OCI-LY3 (cell line): Measurements from ENCODE around the gene CACNA1G.

ENCODE experiments used
- H2AFZ ChIP-seq: fragments of 200-600, 300-600 bp; shearing (Covaris generic); 2 replicates; pipeline ENCODE4 v1.6.0; 2014; ENCODE audit warnings: antibody characterized with exemption, low read depth, low read length
- H3K27ac ChIP-seq: fragments of 200-600, 300-600 bp; sonication (generic); 2 replicates; pipeline ENCODE4 v1.5.1; 2014; ENCODE audit warnings: mild to moderate bottlenecking, low read length, moderate library complexity, mixed read lengths
- H3K27me3 ChIP-seq: fragments of 200-600, 300-600 bp; sonication (generic); 2 replicates; pipeline ENCODE4 v1.6.1; 2014; ENCODE audit warnings: low read depth, low read length, mixed read lengths
- H3K36me3 ChIP-seq: fragments of 200-600, 300-600 bp; sonication (generic); replicated peaks from 2 replicates; pipeline ENCODE3; 2014; ENCODE audit warnings: low read depth, low read length, mixed read lengths
- H3K4me1 ChIP-seq: fragments of 300-600, 200-600 bp; sonication (generic); 2 replicates; pipeline ENCODE4 v1.6.1; 2014; ENCODE audit warnings: low read length, mixed read lengths
- H3K4me2 ChIP-seq: fragments of 200-600, 300-600 bp; sonication (generic); 2 replicates; pipeline ENCODE4 v1.6.1; 2014; ENCODE audit warnings: low read length, mixed read lengths
- H3K4me3 ChIP-seq: fragments of 300-600, 200-600 bp; sonication (generic); 2 replicates; pipeline ENCODE4 v1.5.1; 2014; ENCODE audit warnings: antibody characterized with exemption, mild to moderate bottlenecking, low read length, moderate library complexity
- H3K79me2 ChIP-seq: fragments of 300-600, 200-600 bp; shearing (Covaris generic); 2 replicates; pipeline ENCODE4 v1.6.1; 2014; ENCODE audit warnings: mild to moderate bottlenecking, low read length, mixed read lengths
- H3K9ac ChIP-seq: fragments of 300-600, 200-600 bp; shearing (Covaris generic); 2 replicates; pipeline ENCODE4 v1.6.0; 2014; ENCODE audit warnings: mild to moderate bottlenecking, low read length, moderate library complexity
- H3K9me3 ChIP-seq: fragments of 200-600, 300-600 bp; shearing (Covaris generic); 2 replicates; pipeline ENCODE4 v1.6.1; 2014; ENCODE audit warnings: low read length, mixed read lengths; ENCODE audit not compliant: insufficient read depth
- H4K20me1 ChIP-seq: fragments of 200-600, 300-600 bp; sonication (generic); 2 replicates; pipeline ENCODE4 v1.6.1; 2016; ENCODE audit warnings: low read length, mixed read lengths; ENCODE audit not compliant: insufficient read depth
- CTCF ChIP-seq: fragments of 200-600, 300-600 bp; sonication (generic); IDR thresholded peaks from 2 replicates; pipeline ENCODE4 v1.5.1; 2014; ENCODE audit warnings: antibody characterized with exemption, low read length, low read depth
- EZH2phosphoT487 ChIP-seq: fragments of 200-600 bp; shearing (Covaris generic); IDR thresholded peaks from 2 replicates; pipeline ENCODE4 v1.6.1; 2018; ENCODE audit warnings: antibody characterized with exemption, mixed run types, low read depth

The CACNA1G gene

DNA sequence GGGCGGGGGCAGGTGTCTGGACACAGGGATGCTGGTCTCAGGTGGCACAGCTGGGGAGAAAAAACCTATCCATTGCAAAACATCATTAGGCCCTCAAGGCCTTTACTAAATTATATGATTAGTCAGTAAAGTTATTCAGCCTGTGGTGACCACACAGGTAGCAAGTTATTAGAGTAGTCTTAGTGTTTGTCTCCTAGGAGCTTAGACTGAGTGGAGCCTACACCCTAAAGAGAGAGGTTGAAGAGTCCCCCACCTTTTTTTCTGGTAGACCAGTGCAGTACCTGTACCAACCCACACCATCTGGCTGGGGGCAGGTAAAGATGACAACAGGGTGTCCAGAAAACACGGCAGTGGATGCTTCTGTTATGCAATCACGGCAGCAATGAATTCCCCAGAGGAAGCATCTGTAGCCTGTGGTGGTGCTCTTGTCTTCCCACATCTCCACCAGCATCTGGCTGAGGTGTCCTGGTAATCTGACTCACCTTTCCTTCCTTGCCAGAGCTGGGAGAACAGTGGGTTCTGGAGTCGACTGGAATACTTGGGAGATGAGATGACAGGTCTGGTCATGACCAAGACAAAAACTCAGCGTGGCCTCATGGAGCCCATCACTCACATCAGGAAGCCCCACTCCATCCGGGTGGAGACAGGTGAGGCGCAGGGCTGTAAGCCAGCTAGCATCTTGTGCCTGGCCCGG, 41.2 kb upstream of the CACNA1G start:
- Histone ChIP-seq H4K20me1 (no peaks in the 10 kb centered on the region), H3K27me3 (no peaks in the 10 kb centered on the region), H3K36me3 (no peaks in the 10 kb centered on the region), H2AFZ (no peak overlapping the region), H3K4me1 (no peaks in the 10 kb centered on the region), H3K9ac (no peak overlapping the region), H3K4me2 (no peak overlapping the region), H3K4me3 (no peak overlapping the region), H3K79me2 (no peaks in the 10 kb centered on the region), H3K9me3 (no peaks in the 10 kb centered on the region), H3K27ac (no peak overlapping the region)
- TF ChIP-seq EZH2phosphoT487: no peak
- no peak for TF ChIP-seq CTCF

GRCh38 chr17:50520483-50520882, 40.0 kb upstream of the CACNA1G start:
- Histone ChIP-seq H3K27me3 (no peaks in the 10 kb centered on the region), H3K4me2 (no peak overlapping the region), H3K9ac (no peak overlapping the region), H3K4me1 (no peaks in the 10 kb centered on the region), H3K36me3 (no peaks in the 10 kb centered on the region), H3K9me3 (no peaks in the 10 kb centered on the region), H4K20me1 (no peaks in the 10 kb centered on the region), H3K27ac (no peak overlapping the region), H2AFZ (no peak overlapping the region), H3K4me3 (no peak overlapping the region), H3K79me2 (no peaks in the 10 kb centered on the region)
- TF ChIP-seq CTCF (no peak), EZH2phosphoT487 (no peak)

- H3K4me3 ChIP-seq: no peak overlapping the region
- H3K27me3 ChIP-seq: no peaks in the 10 kb centered on the region
- no peaks in the 10 kb centered on the region for H3K79me2 ChIP-seq
- no peak overlapping the region for H3K27ac ChIP-seq
- no peaks in the 10 kb centered on the region for H3K4me1 ChIP-seq
- H3K36me3 ChIP-seq: no peaks in the 10 kb centered on the region
- TF ChIP-seq EZH2phosphoT487 (no peak), CTCF (no peak)
- H4K20me1 ChIP-seq: no peaks in the 10 kb centered on the region
- no peak overlapping the region for H3K9ac ChIP-seq
- no peaks in the 10 kb centered on the region for H3K9me3 ChIP-seq
- no peak overlapping the region for H2AFZ ChIP-seq
- H3K4me2 ChIP-seq: no peak overlapping the region
Measured at GRCh38 chr17:50521514-50521913, 39.0 kb upstream of the CACNA1G start.

- no peak for TF ChIP-seq EZH2phosphoT487
- no peak for TF ChIP-seq CTCF
- H3K9ac ChIP-seq: no peak overlapping the region
- no peak overlapping the region for H3K27ac ChIP-seq
- H3K4me3 ChIP-seq: no peak overlapping the region
- H3K27me3 ChIP-seq: no peaks in the 10 kb centered on the region
- H2AFZ ChIP-seq: no peak overlapping the region
- H3K79me2 ChIP-seq: no peaks in the 10 kb centered on the region
- no peaks in the 10 kb centered on the region for H4K20me1 ChIP-seq
- H3K4me1 ChIP-seq: no peaks in the 10 kb centered on the region
- no peaks in the 10 kb centered on the region for H3K36me3 ChIP-seq
- H3K4me2 ChIP-seq: no peak overlapping the region
- no peaks in the 10 kb centered on the region for H3K9me3 ChIP-seq
Measured at GRCh38 chr17:50522766-50523165, 37.7 kb upstream of the CACNA1G start.
